ENCODE data around the gene PCDHB4.
"Not testable (repeated sequence)": the region's sequence is repeated elsewhere in the genome, so short reads cannot be mapped to it uniquely, and the experiment has no call there.

Gene PCDHB4

GRCh38 chr5:141121563-141121962, at the start of gene PCDHB4:
Gene PCDHB4 (plus strand): TSS chr5:141121818. CDS start chr5:141121999, 181 bp downstream.
- no peak for DNase-seq (ENCODE audit: low read depth in 2 of 2, low spot score in 1 of 2)

DNA sequence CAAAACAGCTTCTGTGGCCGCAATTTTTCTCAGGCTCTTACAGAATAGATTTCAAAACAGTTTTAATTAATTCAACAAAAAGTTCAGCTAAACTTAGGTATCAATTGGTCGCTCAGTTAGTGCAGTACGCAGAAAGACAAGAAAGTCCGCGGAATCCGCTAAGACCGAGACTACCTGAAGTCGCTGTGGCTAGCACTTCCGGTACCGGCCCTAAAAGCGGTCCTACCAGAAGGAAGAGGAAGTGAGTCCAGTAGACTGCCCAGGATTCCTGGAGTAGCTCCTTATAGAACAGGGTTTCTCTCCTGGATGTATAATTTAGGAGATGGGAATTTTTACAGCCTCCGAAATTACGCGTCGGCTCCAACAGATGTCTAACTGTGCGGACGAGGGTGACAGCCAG, 43.8 kb upstream of the PCDHB4 start:
- no peak for DNase-seq (ENCODE audit: low read depth in 2 of 2, low spot score in 1 of 2)

- DNase-seq (ENCODE audit: low read depth in 2 of 2, low spot score in 1 of 2) = no peak
Measured at GRCh38 chr5:141082228-141082627, 39.4 kb upstream of the PCDHB4 start.

DNA sequence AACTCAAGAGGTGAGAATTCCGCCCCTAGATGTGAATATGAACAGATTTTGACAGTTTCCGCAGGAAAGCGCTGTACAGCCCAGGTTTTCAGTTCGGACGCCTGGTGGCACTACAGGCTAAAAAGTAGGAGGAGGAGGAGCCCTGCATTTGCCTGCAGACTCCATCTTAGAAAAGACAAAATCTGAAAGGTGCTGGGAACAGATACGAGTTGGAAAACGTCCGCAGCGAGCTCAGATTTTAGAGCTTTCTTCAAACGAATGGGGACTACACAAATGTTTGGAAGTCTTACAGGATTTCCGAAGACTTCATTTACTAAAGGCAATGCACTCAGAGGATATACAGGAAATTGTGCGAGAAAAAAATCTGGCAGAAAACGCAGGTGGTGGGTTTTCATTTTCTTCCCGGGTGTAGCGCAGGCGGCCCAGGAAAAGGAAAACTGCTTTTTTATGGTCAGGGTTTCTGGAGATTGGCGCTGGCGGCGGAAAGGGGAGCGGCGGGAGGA, 37.1 kb upstream of the PCDHB4 start:
- no peak for DNase-seq (ENCODE audit: low read depth in 2 of 2, low spot score in 1 of 2)

- no peak for DNase-seq (ENCODE audit: low read depth in 2 of 2, low spot score in 1 of 2)
Measured at GRCh38 chr5:141094481-141095262, 26.9 kb upstream of the PCDHB4 start, which contains the start of gene PCDHB2. Gene PCDHB2 (plus strand): TSS chr5:141094615. CDS start chr5:141094791, 176 bp downstream.

DNA sequence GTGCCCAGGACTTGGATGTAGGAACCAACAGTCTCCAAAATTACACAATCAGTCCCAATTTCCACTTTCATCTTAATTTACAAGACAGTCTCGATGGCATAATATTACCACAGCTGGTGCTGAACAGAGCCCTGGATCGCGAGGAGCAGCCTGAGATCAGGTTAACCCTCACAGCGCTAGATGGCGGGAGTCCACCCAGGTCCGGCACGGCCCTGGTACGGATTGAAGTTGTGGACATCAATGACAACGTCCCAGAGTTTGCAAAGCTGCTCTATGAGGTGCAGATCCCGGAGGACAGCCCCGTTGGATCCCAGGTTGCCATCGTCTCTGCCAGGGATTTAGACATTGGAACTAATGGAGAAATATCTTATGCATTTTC, 26.4 kb upstream of the PCDHB4 start:
- DNase-seq (ENCODE audit: low read depth in 2 of 2, low spot score in 1 of 2) = no peak

DNA sequence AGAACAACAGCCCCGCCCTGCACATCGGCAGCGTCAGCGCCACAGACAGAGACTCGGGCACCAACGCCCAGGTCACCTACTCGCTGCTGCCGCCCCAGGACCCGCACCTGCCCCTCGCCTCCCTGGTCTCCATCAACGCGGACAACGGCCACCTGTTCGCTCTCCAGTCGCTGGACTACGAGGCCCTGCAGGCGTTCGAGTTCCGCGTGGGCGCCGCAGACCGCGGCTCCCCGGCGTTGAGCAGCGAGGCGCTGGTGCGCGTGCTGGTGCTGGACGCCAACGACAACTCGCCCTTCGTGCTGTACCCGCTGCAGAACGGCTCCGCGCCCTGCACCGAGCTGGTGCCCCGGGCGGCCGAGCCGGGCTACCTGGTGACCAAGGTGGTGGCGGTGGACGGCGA, 25.4 kb upstream of the PCDHB4 start:
- not testable (repeated sequence) for DNase-seq (ENCODE audit: low read depth in 2 of 2, low spot score in 1 of 2)

DNA sequence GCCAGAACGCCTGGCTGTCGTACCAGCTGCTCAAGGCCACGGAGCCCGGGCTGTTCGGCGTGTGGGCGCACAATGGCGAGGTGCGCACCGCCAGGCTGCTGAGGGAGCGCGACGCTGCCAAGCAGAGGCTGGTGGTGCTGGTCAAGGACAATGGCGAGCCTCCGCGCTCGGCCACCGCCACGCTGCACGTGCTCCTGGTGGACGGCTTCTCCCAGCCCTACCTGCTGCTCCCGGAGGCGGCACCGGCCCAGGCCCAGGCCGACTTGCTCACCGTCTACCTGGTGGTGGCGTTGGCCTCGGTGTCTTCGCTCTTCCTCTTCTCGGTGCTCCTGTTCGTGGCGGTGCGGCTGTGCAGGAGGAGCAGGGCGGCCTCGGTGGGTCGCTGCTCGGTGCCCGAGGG, 25.0 kb upstream of the PCDHB4 start:
- not testable (repeated sequence) for DNase-seq (ENCODE audit: low read depth in 2 of 2, low spot score in 1 of 2)

DNA sequence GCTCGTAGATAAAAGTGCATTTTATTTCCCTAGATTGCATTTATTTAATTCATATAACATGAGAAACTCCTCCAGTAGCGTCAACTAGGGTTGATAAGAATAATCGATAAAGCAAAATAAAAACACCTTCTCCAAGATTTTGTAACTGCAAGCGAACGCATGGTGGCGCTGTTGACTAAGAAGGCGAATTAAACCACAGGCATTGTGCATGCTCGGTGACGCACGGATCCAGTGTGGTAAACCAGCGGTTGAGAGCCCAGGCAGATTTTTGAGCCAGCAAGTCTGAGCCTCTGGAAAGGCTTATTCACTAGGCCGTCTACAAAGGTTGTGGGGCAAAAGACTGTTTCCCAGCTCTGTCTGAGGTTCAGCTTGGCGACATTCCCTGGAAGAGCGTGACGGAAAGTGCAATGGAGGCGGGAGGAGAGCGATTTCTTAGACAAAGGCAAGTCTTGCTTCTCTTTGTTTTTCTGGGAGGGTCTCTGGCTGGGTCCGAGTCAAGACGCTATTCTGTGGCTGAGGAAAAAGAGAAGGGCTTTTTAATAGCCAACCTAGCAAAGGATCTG, 21.3 kb upstream of the PCDHB4 start, which contains the start of gene PCDHB3:
Gene PCDHB3, plus strand, starts transcription at position 231 of the 563 bp plus-strand sequence. Its CDS starts 177 bp downstream, at position 408.
- DNase-seq (ENCODE audit: low read depth in 2 of 2, low spot score in 1 of 2) = no peak

DNA sequence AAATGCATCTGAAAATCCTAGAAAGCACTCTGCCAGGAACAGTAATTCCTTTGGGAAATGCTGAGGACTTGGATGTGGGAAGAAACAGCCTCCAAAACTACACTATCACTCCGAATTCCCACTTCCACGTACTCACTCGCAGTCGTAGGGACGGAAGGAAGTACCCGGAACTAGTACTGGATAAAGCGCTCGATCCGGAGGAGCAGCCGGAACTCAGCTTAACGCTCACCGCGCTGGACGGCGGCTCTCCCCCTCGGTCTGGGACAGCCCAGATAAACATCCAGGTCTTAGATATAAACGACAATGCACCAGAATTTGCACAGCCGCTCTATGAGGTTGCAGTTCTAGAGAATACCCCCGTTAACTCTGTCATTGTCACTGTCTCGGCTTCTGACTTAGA, 20.6 kb upstream of the PCDHB4 start:
- no peak for DNase-seq (ENCODE audit: low read depth in 2 of 2, low spot score in 1 of 2)

DNA sequence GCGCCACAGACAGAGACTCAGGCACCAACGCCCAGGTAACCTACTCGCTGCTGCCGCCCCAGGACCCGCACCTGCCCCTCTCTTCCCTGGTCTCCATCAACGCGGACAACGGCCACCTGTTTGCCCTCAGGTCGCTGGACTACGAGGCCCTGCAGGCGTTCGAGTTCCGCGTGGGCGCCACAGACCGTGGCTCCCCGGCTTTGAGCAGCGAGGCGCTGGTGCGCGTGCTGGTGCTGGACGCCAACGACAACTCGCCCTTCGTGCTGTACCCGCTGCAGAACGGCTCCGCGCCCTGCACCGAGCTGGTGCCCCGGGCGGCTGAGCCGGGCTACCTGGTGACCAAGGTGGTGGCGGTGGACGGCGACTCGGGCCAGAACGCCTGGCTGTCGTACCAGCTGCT, 19.5 kb upstream of the PCDHB4 start:
- not testable (repeated sequence) for DNase-seq (ENCODE audit: low read depth in 2 of 2, low spot score in 1 of 2)

- not testable (repeated sequence) for DNase-seq (ENCODE audit: low read depth in 2 of 2, low spot score in 1 of 2)
Measured at GRCh38 chr5:141102471-141102870, 19.1 kb upstream of the PCDHB4 start.

- DNase-seq (ENCODE audit: low read depth in 2 of 2, low spot score in 1 of 2) = no peak
Measured at GRCh38 chr5:141105350-141105749, 16.3 kb upstream of the PCDHB4 start.

- no peak for DNase-seq (ENCODE audit: low read depth in 2 of 2, low spot score in 1 of 2)
Measured at GRCh38 chr5:141119250-141119649, 2.4 kb upstream of the PCDHB4 start.

DNA sequence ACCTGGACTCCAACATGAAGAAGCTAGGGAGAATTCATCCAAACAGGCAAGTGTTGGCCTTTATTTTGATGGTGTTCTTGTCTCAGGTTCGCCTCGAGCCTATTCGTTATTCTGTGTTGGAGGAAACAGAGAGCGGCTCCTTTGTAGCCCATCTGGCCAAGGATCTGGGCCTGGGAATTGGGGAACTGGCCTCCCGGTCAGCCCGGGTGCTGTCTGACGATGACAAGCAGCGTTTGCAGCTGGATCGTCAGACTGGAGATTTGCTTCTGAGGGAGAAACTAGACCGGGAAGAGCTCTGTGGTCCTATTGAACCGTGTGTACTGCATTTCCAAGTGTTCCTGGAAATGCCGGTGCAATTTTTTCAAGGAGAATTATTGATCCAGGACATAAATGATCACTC, 367 bp downstream of the PCDHB4 start:
- DNase-seq (ENCODE audit: low read depth in 2 of 2, low spot score in 1 of 2) = no peak

DNA sequence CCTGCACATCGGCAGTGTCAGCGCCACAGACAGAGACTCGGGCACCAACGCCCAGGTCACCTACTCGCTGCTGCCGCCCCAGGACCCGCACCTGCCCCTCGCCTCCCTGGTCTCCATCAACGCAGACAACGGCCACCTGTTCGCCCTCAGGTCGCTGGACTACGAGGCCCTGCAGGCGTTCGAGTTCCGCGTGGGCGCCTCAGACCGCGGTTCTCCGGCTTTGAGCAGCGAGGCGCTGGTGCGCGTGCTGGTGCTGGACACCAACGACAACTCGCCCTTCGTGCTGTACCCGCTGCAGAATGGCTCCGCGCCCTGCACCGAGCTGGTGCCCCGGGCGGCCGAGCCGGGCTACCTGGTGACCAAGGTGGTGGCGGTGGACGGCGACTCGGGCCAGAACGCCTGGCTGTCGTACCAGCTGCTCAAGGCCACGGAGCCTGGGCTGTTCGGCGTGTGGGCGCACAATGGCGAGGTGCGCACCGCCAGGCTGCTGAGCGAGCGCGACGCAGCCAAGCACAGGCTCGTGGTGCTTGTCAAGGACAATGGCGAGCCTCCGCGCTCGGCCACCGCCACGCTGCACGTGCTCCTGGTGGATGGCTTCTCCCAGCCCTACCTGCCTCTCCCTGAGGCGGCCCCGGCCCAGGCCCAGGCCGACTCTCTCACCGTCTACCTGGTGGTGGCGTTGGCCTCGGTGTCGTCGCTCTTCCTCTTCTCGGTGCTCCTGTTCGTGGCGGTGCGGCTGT, 1.9 kb downstream of the PCDHB4 start:
- not testable (repeated sequence) for DNase-seq (ENCODE audit: low read depth in 2 of 2, low spot score in 1 of 2)

DNA sequence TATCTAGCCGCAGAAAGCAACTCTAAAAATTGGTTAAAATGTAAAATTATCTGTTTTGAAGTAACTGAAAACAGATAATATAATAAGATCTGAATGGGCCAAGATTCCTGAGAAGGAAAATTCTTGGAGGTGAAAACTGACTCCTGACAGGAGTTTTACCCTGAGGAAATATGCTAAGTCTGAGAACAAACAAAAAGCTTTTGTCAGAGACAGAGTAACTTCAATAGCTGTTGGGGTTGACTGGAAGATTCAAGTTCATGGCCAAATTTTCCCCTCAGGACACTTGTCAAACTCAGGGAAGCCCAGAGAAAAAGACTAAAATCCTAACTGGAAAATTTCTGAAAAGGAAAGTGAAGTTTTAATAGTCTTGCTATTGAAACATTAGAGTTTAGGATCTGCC, 5.7 kb downstream of the PCDHB4 start:
- no peak for DNase-seq (ENCODE audit: low read depth in 2 of 2, low spot score in 1 of 2)

DNA sequence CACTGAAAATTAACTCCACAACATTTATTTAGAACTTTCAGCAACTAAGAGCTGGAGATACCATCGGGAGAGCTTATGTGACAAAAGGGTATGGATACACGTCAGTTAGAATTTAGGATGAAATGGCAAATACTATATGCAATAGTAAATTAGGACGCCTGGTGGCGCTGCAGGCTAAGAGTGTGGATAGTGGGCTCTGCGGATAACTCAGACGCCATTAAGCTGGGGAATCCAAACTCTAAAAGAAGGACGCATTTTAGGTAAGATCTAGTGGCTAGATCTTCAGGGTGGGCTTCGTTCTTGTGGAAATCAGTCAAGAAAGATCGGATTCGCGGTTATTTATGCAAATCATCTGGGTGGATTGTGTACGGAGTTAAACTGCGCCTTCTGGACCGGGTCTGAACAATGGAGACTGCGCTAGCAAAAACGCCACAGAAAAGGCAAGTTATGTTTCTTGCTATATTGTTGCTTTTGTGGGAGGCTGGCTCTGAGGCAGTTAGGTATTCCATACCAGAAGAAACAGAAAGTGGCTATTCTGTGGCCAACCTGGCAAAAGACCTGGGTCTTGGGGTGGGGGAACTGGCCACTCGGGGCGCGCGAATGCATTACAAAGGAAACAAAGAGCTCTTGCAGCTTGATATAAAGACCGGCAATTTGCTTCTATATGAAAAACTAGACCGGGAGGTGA, 13.6 kb downstream of the PCDHB4 start, which contains the start of gene PCDHB5:
Gene PCDHB5, plus strand, starts transcription at position 177 of the 688 bp plus-strand sequence. Its CDS starts 229 bp downstream, at position 406.
- no peak for DNase-seq (ENCODE audit: low read depth in 2 of 2, low spot score in 1 of 2)

DNA sequence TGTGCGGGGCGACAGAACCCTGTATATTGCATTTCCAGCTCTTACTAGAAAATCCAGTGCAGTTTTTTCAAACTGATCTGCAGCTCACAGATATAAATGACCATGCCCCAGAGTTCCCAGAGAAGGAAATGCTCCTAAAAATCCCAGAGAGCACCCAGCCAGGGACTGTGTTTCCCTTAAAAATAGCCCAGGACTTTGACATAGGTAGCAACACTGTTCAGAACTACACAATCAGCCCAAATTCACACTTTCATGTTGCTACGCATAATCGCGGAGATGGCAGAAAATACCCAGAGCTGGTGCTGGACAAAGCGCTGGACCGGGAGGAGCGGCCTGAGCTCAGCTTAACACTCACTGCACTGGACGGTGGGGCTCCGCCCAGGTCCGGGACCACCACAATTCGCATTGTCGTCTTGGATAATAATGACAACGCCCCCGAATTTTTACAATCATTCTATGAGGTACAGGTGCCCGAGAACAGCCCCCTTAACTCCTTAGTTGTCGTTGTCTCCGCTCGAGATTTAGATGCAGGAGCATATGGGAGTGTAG, 14.2 kb downstream of the PCDHB4 start:
- no peak for DNase-seq (ENCODE audit: low read depth in 2 of 2, low spot score in 1 of 2)

- DNase-seq (ENCODE audit: low read depth in 2 of 2, low spot score in 1 of 2) = not testable (repeated sequence)
Measured at GRCh38 chr5:141137346-141137745, 15.7 kb downstream of the PCDHB4 start.

DNA sequence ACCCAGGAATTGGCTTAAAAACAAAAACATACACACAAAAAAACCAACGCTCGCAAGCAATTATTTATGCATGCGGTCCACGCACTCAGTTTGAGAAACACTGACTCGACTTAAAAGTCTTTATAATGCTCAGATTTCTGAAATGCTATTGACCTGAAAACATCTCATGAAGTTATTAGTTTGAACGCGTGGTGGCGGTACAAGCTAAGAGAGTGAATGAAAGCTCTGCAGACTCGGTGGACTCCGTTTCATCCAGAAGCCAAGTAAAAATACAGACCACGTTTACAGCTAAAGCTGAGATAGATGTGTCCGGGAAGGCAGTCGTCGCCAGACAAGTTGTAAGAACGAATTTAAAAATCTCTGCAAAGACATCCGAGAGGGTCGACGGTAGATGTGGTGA, 28.2 kb downstream of the PCDHB4 start, which contains the start of gene PCDHB6:
Gene PCDHB6, plus strand, starts transcription at position 246 of the 400 bp plus-strand sequence. CDS start 201 bp downstream, outside the sequence.
- no peak for DNase-seq (ENCODE audit: low read depth in 2 of 2, low spot score in 1 of 2)

Measured in stimulated activated CD8-positive, alpha-beta memory T cell treated with anti-CD3 and anti-CD28 coated beads, Interleukin-4, amount 100 ng/mL, for 1 hour (primary cell).